Midbrain (tissue), 1 donor: Measurements from ENCODE around the gene PNN.
"Not testable (repeated sequence)": the region's sequence is repeated elsewhere in the genome, so short reads cannot be mapped to it uniquely, and the experiment has no call there.

Experiments
- DNase-seq: peaks from one replicate; lab custom pipeline; 2025; lab: John Stamatoyannopoulos, UW

The PNN gene

DNA sequence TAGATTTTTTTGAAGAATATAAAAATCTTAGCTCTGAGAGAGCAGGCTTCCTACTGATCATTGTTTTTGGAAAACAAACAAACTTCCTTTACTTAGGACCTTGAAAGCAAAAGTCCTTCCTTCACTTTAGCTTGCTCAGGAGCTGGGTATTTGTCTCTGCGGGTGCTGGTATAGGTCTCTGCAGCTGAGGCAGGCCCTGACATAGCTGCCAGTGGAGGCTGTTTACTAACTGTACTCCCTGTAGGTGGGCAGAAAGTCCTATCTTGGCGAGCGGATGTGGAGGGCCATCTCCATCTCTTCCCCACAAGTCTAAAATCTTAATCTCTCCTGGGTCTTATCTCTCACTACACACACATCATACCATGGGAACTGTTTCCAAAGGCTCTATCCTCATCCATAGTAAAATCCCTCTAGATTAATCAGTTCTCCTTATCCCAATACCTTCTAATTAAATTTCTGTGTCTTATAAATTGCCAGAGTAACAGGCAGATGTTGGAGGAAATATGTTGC, 54.6 kb downstream of the PNN start:
- no peak for DNase-seq

DNA sequence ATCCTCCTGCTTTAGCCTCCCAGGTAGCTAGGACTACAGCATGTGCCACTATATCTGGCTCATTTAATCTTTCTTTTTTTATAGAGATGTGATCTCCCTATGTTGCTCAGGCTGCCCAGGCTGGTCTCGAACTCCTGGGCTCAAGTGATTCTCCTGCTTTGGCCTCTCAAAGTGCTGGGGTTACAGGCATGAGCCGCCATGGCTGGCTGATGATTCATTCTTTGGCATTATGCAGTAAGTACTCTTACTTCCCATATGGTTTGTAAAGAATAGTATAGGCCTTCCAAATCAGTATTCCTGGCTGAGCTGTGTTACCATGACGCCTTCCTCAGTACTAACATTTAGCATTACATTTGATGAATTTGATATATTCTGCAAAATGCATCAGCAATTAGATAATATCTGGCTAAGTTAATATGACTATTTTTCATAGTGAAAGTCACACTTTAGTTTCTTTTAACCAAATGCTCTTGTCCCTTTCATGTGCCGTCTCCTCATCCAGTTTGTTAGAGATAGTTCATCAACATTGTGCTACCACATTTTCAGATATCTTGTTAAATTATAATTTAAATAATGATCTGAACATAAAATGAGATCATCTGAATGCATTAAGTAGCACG, 55.5 kb downstream of the PNN start:
- no peak for DNase-seq

DNA sequence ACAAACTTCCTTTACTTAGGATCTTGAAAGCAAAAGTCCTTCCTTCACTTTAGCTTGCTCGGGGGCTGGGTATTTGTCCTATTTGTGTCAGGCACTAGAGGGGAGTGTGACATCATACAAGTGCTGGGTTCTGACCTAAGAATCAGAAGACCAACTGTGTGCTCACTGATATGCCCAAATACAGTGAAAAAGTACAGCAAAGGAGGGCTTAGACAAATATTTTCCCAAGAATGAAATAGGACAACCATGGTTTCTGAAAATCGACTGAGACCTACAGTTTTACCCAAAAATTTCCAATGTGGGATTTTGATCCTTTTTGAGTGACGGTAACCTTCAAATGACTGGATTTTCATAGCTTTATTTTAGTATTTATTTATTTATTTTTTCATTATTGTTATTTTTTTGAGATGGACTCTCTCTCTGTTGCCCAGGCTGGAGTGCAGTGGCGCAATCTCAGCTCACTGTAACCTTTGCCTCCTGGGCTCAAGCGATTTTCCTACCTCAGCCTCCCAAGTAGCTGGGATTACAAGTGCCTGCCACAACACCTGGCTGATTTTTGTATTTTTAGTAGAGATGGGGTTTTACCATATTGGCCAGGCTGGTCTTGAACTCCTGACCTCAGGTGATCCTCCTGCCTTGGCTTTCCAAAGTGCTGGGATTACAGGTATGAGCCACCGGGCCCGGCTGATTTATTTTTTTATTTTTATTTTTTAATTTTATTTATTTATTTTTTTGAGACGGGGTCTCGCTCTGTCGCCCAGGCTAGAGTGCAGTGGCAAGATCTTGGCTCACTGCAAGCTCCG, 56.9 kb downstream of the PNN start:
- not testable (repeated sequence) for DNase-seq
